GM21576 (cell line): ENCODE data around the gene AGBL1.
"Not testable (repeated sequence)": the region's sequence is repeated elsewhere in the genome, so short reads cannot be mapped to it uniquely, and the experiment has no call there.

Source experiments
- ATAC-seq: cut with Tn5 transposase; IDR thresholded peaks from one replicate; pipeline ENCODE4 v1.9.1; 2021; ENCODE audit warnings: mild to moderate bottlenecking, moderate library complexity; ENCODE audit not compliant: unreplicated experiment

The AGBL1 gene

DNA sequence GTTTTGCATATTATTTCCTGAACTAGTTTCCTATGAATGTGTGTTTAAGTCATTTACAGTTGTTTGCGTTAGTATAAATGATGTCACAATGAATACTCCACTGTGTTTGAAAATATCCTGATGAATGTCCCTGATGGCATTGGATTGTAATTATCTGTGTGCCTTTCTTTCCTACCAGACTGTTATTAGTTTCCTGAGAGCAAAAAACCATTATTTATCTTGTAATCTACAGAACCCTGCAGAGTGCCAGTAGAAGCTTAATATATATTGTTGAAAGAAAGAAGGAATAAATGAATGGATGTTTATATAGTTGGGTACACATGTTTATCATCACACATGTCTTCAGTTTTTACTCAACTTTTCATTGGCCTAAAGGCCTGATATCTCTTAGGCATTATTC, 312.6 kb downstream of the AGBL1 start:
- no peak for ATAC-seq

DNA sequence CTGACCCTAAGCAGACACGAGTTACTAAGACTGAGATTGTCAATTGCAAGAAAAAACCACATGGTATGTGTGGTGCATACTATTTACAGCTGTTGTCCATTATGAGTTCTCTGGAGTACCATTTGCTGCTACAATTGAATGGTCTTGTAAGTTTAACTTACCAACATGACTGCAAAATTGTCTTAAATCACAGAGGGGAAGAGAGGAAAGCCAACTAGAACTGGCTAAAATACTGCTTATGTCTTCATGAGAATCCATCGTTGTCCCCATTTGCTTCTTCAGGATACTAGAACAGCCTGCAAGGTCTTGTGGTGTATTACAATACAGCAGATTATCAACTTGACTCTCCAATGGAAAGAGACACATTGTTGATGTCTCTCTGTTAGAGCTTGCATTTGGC, 313.2 kb downstream of the AGBL1 start:
- ATAC-seq, result no peak

DNA sequence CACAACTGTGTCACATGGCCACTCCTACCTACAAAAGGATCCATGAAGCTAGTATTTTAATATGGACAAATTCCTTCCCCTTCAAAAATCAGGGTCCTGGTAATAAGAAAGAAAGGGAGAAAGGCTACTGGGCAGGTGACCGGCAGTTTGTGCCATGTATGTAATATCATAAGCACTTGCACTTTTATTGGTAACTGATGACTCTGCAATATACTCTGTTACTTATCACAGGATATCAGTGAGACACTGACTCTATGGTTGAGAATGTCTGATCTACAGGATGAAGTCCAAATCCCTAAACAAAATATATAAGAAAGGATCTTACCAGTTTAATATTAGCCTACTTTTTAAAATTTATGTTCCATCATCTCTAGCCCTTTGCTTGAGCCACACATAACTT, 315.2 kb downstream of the AGBL1 start:
- ATAC-seq, result no peak

DNA sequence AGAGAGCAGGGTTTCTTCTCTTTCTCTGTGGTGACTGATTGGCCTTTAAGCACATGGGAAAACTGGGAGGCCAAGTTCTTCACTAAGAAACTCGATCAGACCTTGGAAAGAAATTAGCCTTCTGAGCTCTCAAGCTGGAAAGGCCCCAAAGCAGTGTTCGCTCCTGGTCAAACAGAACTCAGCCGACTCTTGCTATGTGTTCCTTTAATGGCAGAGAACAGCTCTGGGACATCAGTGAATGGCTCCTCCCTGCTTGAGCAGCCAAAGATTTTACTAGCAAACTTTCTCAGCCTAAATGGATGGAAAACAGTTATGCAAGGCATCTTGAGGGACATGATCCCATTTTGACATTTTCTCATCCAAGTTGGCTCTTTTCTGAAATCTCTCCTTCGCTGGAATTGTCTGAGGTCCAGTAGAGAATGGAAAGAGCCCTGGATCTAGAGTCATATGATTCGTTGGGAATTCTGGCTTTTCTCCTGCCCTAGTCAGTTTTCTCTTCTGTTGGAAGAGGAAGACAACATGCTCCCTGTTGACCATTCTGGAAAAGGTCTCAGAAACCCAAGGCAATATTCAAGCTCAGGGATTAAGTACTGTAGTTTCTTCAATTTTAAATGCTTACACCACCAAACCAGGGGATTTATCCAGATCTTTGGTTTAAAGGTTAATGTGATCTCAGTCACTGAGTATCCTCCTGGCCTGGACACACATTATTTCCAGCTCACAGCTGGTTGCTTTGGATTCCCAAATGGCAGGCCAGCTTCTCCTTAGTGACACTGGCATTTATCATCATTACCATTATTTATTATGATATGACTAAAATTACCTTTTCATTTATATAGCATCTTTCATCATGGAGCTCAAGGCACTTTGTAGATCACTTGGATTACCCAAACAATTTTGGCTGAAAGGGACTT, 319.6 kb downstream of the AGBL1 start:
- ATAC-seq, result no peak

DNA sequence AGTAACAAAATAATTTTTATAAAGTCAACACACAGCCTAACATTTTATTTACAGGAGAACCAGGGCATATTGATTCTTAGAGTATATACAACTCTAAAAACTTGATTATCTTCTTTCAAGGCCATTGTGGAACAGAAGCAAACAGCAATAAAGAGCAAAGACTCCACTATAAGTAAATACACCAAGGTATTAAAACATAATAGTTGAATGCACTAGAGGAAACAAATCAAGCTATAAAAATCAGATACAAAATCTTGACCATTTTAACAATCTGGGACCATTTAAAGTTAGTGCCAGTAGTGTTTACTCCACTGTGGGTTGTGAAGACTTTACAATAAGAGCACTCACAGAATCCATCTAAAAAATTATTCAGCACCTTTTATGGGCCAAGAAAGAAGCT, 323.6 kb downstream of the AGBL1 start:
- ATAC-seq, result no peak

DNA sequence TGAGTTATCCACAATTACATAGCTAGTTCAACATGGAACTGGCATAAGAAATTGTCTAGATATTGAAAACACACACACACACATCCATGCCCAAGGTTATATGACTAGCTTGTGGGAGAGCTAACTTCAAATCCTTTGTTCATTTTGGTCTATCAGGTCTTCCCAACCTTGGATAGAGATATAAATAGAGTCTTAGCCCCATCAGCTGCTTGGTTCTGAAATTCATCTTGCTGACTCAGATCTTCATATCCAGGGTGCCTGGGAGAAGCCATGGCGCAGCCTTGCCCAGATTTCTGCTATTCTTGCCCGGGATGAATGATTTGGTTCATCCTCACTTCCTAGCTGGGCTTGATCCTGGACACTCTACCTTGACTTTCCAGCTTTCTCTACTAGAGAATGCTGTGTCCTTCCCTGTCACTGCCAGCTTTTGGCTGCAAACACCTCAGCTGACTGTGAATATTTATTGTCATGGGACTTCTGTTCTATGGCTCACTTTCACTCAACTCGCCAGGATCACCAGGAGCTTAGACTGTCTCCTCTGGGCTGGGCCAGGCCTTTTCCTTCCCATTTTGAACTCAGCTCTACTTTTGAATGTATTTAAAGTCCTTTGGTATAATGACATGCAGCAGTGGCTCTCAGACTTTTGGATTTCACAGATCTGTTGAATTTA, 324.4 kb downstream of the AGBL1 start:
- no peak for ATAC-seq

DNA sequence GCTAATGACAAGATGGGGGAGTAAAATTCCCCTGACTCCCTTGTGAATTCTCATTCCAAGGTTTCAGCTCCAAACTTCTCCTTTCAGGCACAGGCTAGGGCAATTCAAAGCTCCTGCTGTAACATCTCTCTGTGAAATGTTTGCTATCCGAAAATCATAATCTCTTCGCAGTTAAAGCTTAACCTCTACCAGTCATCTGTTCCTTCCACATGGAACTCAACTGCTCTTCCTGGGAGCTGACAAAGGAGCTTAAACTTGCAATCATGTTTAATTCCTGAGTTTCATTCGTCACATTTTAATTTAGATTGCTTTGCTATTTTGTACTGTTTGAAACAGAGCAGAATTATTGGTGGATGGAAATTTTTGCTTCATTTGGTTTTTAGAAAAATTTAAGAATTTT, 328.6 kb downstream of the AGBL1 start:
- ATAC-seq, result no peak

DNA sequence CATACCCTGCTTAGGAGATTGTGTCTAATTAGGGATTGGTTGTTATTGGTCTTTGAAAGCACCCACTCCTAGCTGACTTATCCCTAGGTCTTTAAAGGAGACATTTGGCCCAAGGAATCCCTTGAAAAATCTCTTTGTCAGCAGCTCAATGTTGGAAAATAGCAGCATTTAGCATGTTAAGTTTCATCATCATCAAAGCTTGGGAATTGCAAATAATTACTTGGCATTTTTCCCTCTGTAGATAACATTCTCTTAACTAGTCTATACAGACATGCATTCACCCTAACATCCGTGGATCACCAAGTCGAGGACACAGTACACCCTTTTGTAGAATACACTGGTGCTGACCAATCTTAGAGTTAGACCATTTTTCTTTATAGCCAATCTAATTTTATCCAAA, 332.2 kb downstream of the AGBL1 start:
- no peak for ATAC-seq

DNA sequence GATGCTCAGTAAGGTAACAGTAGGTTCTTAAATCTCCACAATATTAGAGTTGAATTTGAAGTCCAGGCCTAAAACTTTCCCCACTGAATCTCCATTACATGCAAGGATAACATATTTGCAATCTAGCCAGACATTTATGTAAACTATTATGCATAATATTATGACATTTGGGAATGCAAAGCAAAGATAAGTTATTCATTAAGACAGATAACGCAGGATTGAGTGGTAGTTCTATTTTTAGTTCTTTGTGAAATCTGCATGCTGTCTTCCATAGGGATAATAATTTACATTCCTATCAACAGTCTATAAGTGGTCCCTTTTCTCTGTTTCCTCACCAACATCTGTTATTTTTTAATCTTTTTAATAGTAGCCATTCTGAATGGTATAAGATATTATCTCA, 333.5 kb downstream of the AGBL1 start:
- ATAC-seq, result no peak

DNA sequence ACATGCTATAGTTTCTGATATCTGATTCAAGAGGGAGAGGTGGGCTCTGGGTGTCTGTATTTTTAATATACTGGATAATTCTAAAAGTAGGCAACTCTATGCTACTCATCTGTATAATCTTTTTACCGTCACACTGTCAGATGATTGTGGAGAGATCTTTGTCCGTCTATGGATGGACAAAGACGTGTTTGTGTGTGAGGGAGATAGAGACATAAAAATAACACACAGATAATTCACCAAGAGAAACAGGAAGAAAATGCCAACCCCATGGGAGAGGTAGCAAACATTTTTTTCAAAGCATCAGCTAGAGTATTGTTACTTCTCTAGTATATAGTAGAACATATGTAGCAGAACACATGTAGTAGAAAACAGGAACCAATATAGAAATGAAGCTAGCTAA, 346.1 kb downstream of the AGBL1 start:
- no peak for ATAC-seq

DNA sequence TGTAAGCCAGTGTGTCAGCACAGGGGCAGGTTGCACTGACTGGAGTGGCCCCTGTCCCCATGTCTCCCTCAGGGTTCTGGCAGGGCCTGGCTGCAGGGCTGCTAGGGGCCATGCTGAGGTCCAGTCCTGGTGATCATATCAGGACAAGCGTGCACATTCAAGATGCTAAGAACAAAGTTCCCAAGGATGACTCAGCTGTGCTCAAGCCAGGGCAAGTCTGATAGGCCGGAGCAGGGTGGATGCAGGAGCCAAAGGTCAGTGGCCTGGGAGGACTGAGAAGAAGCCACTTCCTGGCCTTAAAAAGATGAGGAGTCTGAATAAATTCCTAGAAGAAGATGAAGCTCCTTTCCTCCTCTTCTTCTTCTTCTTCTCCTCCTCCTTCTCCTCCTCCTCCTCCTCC, 353.2 kb downstream of the AGBL1 start:
- ATAC-seq, result no peak

DNA sequence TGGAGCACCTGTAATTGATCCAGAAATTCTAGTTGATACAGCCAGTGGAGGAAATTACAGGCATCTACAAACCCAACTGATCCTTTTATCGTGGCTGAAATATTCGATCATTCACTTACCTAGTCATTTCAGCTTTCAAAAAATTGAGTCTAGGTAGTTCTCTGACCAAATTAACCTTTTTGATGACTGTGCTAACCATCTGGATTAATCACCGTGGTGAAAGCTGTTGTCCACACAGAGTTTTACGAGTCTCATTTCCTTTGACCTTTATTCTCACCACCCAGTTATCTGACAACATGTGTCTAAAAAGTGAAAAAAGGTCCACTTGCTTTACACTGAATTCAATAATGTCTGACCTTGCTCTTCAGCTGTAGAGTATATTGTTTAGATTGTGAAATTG, 354.3 kb downstream of the AGBL1 start:
- no peak for ATAC-seq

DNA sequence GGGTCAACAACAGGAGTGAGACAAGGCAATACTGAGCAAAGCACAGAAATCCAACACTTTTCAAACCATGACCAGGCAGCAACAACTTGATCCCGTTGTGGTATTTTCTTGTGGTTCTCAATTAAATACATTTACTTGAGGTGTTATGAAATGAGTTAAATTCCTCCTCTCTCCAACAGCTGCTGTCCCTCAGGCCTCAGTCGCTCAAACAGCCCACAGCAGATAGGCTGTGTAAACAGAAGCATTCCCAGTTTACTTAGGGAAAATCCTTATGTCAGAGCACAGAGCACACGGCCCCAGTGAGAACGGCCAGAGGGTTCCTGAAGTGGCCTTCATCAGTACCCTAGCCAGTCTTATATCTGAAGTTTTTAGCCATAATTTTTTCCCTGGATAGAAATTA, 359.9 kb downstream of the AGBL1 start:
- ATAC-seq, result no peak

DNA sequence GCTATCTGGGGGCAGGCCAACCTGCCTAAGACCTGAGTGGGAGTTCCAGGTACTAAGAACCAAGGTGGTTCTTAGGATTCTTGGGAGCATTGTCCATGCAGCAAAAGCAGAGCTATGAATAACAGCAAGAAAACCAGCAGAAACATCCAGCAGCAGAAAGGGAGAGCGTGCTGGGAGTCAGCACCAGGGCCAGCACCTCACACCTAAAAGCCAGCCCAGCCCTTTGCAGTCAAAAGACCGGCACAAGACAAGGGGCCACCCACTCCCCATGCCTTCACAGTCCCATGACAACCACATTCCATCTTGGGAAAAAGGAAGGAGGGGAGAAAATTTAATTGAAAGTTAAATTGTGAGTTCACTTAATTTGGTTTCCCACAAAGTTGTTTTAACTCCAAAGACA, 364.9 kb downstream of the AGBL1 start:
- ATAC-seq, result no peak

DNA sequence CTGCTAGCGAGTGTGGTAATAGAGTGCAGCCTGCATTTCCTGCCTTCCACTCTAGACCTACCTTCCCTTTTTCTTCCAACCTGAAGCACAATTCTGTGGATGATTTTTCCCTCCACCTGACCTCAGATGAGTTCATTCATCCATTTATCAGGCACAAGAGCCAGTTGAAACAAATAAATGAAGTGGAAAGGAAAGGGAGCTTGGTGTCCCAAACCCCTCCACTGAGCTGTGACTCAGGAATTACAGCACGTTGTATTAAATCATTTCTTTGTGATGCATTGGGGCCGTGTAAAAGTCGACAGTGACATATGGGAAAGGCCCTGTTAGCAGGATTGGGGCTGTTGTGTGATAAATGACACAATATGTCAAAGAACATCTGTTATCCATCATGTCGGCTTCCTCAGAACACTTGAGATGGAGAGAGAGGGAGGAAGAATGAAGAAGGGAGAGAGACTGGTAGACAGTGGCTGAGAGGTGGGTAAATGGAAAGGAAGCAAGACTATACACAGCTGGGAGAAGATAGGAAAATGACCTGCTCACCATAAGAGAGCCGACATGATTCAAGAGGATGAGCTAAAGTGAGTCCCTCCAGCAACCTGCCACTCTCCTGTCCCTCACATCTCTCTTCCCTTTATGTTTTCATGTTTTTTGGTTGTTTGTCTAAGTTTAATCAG, 366.0 kb downstream of the AGBL1 start:
- no peak for ATAC-seq

DNA sequence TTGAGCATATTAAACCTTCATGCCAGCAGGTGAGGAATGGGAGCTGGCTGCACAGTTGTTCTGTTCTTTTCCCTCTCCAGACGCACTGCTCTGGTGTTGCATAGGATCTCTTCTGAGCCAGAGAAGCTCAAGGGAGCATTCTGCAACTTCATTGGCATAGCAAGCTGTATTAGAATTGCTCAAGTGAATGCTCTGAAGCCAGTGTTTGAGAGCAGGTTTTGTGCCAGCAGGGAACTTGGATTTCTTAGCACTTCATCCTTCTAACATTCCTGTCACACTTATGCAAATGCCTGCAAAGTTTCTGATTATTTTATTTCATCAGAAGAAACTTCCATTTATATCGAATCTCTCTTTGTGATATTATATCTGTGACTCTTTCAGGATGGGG, 366.6 kb downstream of the AGBL1 start:
- no peak for ATAC-seq

DNA sequence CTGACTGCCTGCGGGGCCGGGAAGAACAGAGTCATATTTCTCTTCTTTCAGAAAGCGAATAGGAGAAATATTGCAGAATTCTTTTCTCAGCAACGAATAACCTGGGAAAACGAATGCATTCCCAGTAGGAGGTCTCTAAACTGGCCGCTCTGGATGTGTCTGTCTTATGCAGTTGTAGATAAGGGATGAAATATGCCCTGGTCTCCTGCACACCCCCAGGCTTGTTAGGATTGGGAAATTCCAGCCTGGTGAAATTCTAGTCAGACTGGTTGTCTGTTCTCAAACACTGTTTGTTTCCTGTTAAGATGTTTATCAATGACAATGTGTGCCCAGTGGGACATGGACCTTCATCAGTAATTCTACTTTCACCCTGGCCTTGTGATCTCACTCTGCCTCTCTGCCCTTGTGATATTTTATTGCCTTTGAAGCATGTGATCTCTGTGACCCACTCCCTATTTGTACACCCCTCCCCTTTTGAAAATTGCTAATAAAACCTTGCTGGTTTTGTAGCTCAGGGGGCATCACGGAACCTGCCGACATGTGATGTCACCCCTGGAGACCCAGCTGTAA, 385.9 kb downstream of the AGBL1 start:
- not testable (repeated sequence) for ATAC-seq

DNA sequence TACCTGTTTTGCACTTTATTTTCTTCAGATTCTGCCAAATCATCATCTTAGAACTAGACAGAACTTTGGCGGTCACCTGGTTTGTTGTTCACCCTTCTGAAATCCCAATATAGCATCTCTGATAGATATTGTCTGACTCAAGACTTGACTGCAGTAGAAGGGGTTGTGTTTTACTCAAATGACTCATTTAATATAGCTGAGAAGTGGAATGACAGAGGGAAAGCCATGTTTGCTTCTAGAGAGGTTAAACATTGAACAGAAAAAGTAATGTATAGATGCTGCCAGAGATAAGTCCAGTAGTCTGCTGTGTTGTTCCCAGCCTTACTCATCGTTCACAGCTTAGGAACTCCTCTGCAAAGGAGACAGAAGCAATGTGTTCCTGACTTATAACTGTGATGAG, 402.0 kb downstream of the AGBL1 start:
- ATAC-seq, result no peak

DNA sequence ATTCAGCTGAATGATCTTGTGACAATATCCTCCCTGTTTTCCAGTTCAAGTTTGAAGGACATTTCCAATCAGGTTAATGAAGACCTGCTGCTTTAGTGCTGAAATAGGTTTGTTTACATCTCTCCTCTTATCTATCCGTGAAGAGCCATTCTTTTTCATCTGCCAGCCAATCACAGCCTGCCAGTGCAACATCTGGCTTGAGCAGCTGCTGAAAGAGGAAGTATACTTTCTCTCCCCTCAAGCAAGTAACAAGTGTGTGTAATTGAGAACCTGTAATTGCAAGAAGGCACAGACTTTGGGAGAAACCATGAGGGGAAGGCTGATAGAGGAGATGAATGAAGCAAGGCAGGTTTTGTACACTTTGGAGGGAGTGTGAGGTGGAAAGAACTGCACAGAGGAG, 404.3 kb downstream of the AGBL1 start:
- ATAC-seq, result no peak

DNA sequence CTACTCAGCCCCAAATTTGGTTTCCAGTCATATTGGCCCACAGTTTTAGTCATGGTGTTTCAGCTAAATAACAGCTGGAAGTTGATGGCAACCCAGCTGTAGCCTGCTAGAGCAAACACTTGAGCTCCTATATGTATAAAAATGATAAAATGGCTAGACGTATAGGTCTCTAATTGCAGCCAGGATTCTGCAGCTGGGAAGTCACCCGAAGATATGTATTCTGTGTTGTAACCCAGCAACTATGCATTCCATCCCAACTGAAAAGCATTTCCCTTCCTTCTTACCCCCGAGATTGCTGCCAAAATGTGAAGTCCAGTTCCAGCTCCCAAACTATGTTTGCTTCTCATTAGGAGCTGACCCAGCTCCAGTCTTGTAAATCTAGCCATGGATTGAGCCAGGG, 408.4 kb downstream of the AGBL1 start:
- ATAC-seq, result no peak

DNA sequence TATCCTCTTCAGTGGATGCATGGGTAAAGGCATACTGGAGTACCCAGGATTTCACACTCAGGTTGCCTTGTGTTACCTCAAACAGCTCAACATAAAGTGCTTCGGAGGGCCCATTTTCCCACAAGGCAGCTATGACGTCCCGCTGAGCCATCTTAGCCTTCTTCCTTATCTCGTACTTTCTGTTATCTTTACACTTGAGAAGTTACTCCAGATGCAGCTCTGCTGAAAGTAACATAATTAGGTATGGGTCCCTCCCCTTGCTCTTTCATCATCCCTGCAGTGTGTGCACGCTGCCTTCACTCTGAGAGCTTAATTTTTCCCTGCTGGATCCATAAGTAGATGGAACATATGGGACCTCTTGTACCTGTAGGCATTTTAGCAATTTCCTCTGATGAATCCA, 410.3 kb downstream of the AGBL1 start:
- ATAC-seq, result no peak

DNA sequence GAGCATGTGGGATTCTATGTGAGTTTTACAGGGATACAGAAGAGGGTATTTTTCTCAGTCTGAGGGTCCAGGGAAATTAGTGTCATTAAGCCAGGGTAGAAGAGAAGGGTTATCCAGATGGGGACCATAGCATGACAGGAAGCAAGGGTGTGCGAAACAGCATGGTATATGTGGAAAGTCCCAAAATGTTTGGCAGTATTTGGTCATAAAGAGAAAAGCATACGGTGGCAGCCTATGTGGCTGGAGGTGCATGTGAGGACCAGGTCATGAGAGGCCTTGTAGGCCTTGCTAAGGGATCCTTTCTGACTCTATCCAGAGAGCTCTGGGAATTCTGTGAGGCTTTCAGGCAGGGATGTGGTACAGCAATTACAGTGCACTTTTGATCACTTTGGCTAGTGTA, 411.4 kb downstream of the AGBL1 start:
- ATAC-seq, result no peak
